Adrenal gland (tissue), 12 donors: ENCODE results near the gene OR1F1. TPM values are rescaled to one million over a fixed set of nuclear protein-coding genes. Genes with fewer than 3 reads are reported as not detected.
A peak's percentile ranks its signal among the peaks of the same experiment; 100 is the strongest.

ENCODE experiments used
- DNase-seq, 7 donors: peaks; one replicate each; pipeline ENCODE4 v3.0.0-alpha.2; 2019 to 2020
- H3K27ac ChIP-seq, 5 donors: fragments of 200-600 bp; sonication (generic) in 4 of 5; 1 replicate in 3 of 5; 2 replicates in 2 of 5; pipeline versions ENCODE4 v1.5.1 to v1.8.0; 2016 to 2020; ENCODE audit warnings: mild to moderate bottlenecking in 1 of 5
- H3K27me3 ChIP-seq: fragments of 200-600 bp; 2 replicates; pipeline ENCODE4 v1.8.0; 2021
- H3K36me3 ChIP-seq, 2 donors: fragments of 200-600 bp; replicated peaks in 1 of 2; 1 replicate in 1 of 2; 2 replicates in 1 of 2; pipeline versions ENCODE4 v1.5.1 to v1.8.0; 2018 to 2022
- H3K4me1 ChIP-seq, 2 donors: fragments of 200-600 bp; replicated peaks in 1 of 2; 1 replicate in 1 of 2; 2 replicates in 1 of 2; pipeline versions ENCODE4 v1.5.1 to v1.8.0; 2018 to 2021
- H3K4me3 ChIP-seq, 4 donors: fragments of 200-600 bp; sonication (generic) in 3 of 4; one replicate each; pipeline ENCODE4 v1.5.1; 2016 to 2018
- H3K9me3 ChIP-seq, 3 donors: fragments of 200-600 bp; sonication (generic) in 1 of 3; replicated peaks in 1 of 3; 1 replicate in 2 of 3; 2 replicates in 1 of 3; pipeline versions ENCODE4 v1.5.1 to v1.8.0; 2016 to 2021
- CTCF ChIP-seq, 6 experiments: fragments of 450-650 bp in 4 of 6; fragments of 200-600 bp in 2 of 6; sonication (generic) in 1 of 6; IDR thresholded peaks; 1 replicate in 5 of 6; 2 replicates in 1 of 6; pipeline versions ENCODE4 v1.5.1 to v1.8.0; 2016 to 2021; ENCODE audit warnings: antibody characterized with exemption in 6 of 6, mild to moderate bottlenecking in 2 of 6, moderate library complexity in 1 of 6
- POLR2A ChIP-seq, 2 donors: fragments of 450-650 bp; IDR thresholded peaks; one replicate each; pipeline ENCODE4 v1.6.1; 2017; ENCODE audit warnings: antibody characterized with exemption in 2 of 2, mild to moderate bottlenecking in 2 of 2, moderate library complexity in 1 of 2
- WGBS, 4 donors: extraction: QIAGEN DNeasy Blood & Tissue Kit in 2 of 4; methylation state at CpG; one replicate each; pipeline versions ENCODE4 v1.1.5 to v1.1.7; 2013 to 2017; 5-methylcytosine and 5-hydroxymethylcytosine counted together
- intact Hi-C, 2 donors: fragments of 100-400 bp; cut with DNase I; formaldehyde crosslinking; loops; one replicate each; pipeline versions ENCODE4 v1.14.1 to v1.15.0; 2022 to 2023
- polyA plus RNA-seq, 3 donors: library from polyadenylated mRNA; stranded (reverse); fragments of 200-250 nt in 2 of 3; fragments of 350-450 nt in 1 of 3; fragmentation: Illumina TruSeq in 1 of 3; extraction: RNeasy Lipid Tissue Mini Kit (QIAGEN cat#74804) in 1 of 3; gene quantifications; one replicate each; pipeline ENCODE4 v1.2.3, GENCODE V29; 2013 to 2014
- total RNA-seq, 9 donors: library from RNA; depleted of rRNA in 4 of 9; stranded (reverse); fragments of >200 nt in 4 of 9; fragments of 120-200 nt in 1 of 9; fragmentation: NEBNext Ultra II Directional in 1 of 9; extraction: Animal tissue kit (Norgen Biotek cat#: 25700) in 1 of 9; gene quantifications; one replicate each; pipeline versions ENCODE4 v1.1.0 to v1.2.4, GENCODE V29; 2013 to 2023
- donor health status: healthy with polysubstance abuse.
- donor health status: Bipolar disorder and iron deficiency.
- donor health status: DM: yes; HTN: yes; CAD: no.
- donor health status: DM: no; HTN: no; CAD: no.
- donor health status: DM: no; HTN: no; CAD: no.
- donor health status: DM: yes; HTN: yes; CAD: no.

OR1F1 gene
- total and polyA plus RNA-seq, 12 donors, result not detected

GRCh38 chr16:3149193-3149530 is 38.8 kb upstream of the OR1F1 start:
- Histone ChIP-seq H3K9me3 (no peaks in the 10 kb centered on the region), H3K27me3 (no peaks in the 10 kb centered on the region), H3K4me3 (no peak overlapping the region), H3K4me1 (peaks cover 0 to 38% of the 10 kb centered on the region in 2 donors), H3K36me3 (no peaks in the 10 kb centered on the region), H3K27ac (peak overlapping the region in 2 of 5 donors; percentile 82 to 83)
- no peak for DNase-seq
- intact Hi-C loops, result no loop called here
- 80 to 97% (median 94%) methylated on average over 1 to 6 of the region's 6 CpGs for WGBS, 4 donors
- TF ChIP-seq CTCF (IDR thresholded peaks at IDR 0.05) (no peak), POLR2A (IDR thresholded peaks at IDR 0.05) (no peak)

GRCh38 chr16:3149630-3150345 is 38.2 kb upstream of the OR1F1 start:
- Histone ChIP-seq H3K27ac (peak overlapping the region in 3 of 5 donors; percentile 46 to 83 (median 82)), H3K36me3 (no peaks in the 10 kb centered on the region), H3K4me1 (peaks cover 0 to 32% of the 10 kb centered on the region in 2 donors), H3K9me3 (no peaks in the 10 kb centered on the region), H3K27me3 (no peaks in the 10 kb centered on the region), H3K4me3 (peak overlapping the region in 2 of 4 donors; percentile 23 to 53)
- WGBS, 4 donors, result 20 to 25% (median 23%) methylated on average over 6 to 41 of the region's 41 CpGs
- peak in 6 of 7 donors; percentile 49 to 78 (median 63) for DNase-seq
- peak in 1 of 6 experiments; percentile 22 for TF ChIP-seq CTCF (IDR thresholded peaks at IDR 0.05)
- TF ChIP-seq POLR2A (IDR thresholded peaks at IDR 0.05), result no peak
- intact Hi-C loops, result no loop called here

GRCh38 chr16:3150346-3151218 is 37.4 kb upstream of the OR1F1 start:
- no peaks in the 10 kb centered on the region for H3K36me3 ChIP-seq
- no peaks in the 10 kb centered on the region for H3K27me3 ChIP-seq
- peak; percentile 93 to 99 (median 96) for DNase-seq
- intact Hi-C loops, result no loop called here
- H3K4me3 ChIP-seq, result peak overlapping the region in 2 of 4 donors; percentile 23 to 53
- 1 to 3% (median 2%) methylated on average over 27 to 62 of the region's 62 CpGs for WGBS, 4 donors
- TF ChIP-seq CTCF (IDR thresholded peaks at IDR 0.05) (no peak), POLR2A (IDR thresholded peaks at IDR 0.05) (no peak)
- peak overlapping the region in 3 of 5 donors; percentile 66 to 83 (median 82) for H3K27ac ChIP-seq
- H3K9me3 ChIP-seq, result no peaks in the 10 kb centered on the region
- peaks cover 0 to 26% of the 10 kb centered on the region in 2 donors for H3K4me1 ChIP-seq

- Histone ChIP-seq H3K36me3 (no peaks in the 10 kb centered on the region), H3K4me1 (peaks cover 0 to 24% of the 10 kb centered on the region in 2 donors), H3K4me3 (peak overlapping the region in 1 of 4 donors; percentile 30), H3K27me3 (no peaks in the 10 kb centered on the region), H3K27ac (peak overlapping the region in 1 of 5 donors; percentile 74), H3K9me3 (no peaks in the 10 kb centered on the region)
- intact Hi-C loops, result no loop called here
- TF ChIP-seq POLR2A (IDR thresholded peaks at IDR 0.05), result no peak
- no peak for TF ChIP-seq CTCF (IDR thresholded peaks at IDR 0.05)
- DNase-seq, result no peak
- 3 to 5% (median 4%) methylated on average over 15 of the region's 15 CpGs for WGBS, 4 donors
These were observed 36.1 kb upstream of the OR1F1 start for GRCh38 chr16:3152027-3152276.
